22Rv1 (cell line): ENCODE results near the gene ST8SIA5.

Source experiments
- H3K27ac ChIP-seq: fragments of 450-650 bp; 2 replicates; pipeline ENCODE4 v1.5.1; 2017
- CTCF ChIP-seq: fragments of 450-650 bp; IDR thresholded peaks from 2 replicates; pipeline ENCODE4 v1.5.1; 2017; ENCODE audit warnings: mild to moderate bottlenecking
- ZFX ChIP-seq: fragments of 450-650 bp; IDR thresholded peaks from 2 replicates; pipeline ENCODE4 v1.6.1; 2017; ENCODE audit warnings: antibody characterized with exemption, borderline replicate concordance

The ST8SIA5 gene

GRCh38 chr18:46629361-46629760 lies 127.5 kb downstream of the ST8SIA5 start:
- no peak for TF ChIP-seq CTCF
- TF ChIP-seq ZFX = no peak
- no peak overlapping the region for H3K27ac ChIP-seq

- no peak for TF ChIP-seq ZFX
- no peak for TF ChIP-seq CTCF
- H3K27ac ChIP-seq = no peak overlapping the region
Measured at GRCh38 chr18:46628206-46628605, 128.6 kb downstream of the ST8SIA5 start.

GRCh38 chr18:46627136-46627535 lies 129.7 kb downstream of the ST8SIA5 start:
- no peak for TF ChIP-seq ZFX
- TF ChIP-seq CTCF = no peak
- no peak overlapping the region for H3K27ac ChIP-seq

- H3K27ac ChIP-seq = no peak overlapping the region
- TF ChIP-seq ZFX (no peak), CTCF (no peak)
Measured at GRCh38 chr18:46625069-46625468, 131.8 kb downstream of the ST8SIA5 start.

- H3K27ac ChIP-seq = no peak overlapping the region
- TF ChIP-seq CTCF = no peak
- TF ChIP-seq ZFX = no peak
Measured at GRCh38 chr18:46624127-46624526, 132.7 kb downstream of the ST8SIA5 start.

- no peak for TF ChIP-seq CTCF
- TF ChIP-seq ZFX = no peak
- H3K27ac ChIP-seq = no peak overlapping the region
Measured at GRCh38 chr18:46623541-46623940, 133.3 kb downstream of the ST8SIA5 start.

GRCh38 chr18:46622999-46623398 lies 133.9 kb downstream of the ST8SIA5 start:
- H3K27ac ChIP-seq = no peak overlapping the region
- TF ChIP-seq ZFX (no peak), CTCF (peak; percentile 23)
